Gastrocnemius medialis (tissue), 4 donors: ENCODE results near the gene ZYG11B. TPM values are rescaled to one million over a fixed set of nuclear protein-coding genes. Genes with fewer than 3 reads are reported as not detected.

Source experiments
- ATAC-seq, 2 donors: fragments of 150-250 bp; one replicate each; pipeline ENCODE4 v1.9.1; 2016
- DNase-seq, 2 donors: peaks; one replicate each; pipeline ENCODE4 v3.0.0-alpha.2; 2019
- H3K27ac ChIP-seq, 4 donors: fragments of 200-600 bp; sonication (generic); 1 replicate in 1 of 4; 2 replicates in 3 of 4; pipeline ENCODE4 v1.5.1; 2016 to 2018; ENCODE audit warnings: mild to moderate bottlenecking in 2 of 4, moderate library complexity in 1 of 4
- H3K27me3 ChIP-seq, 3 donors: fragments of 200-600 bp; sonication (generic) in 2 of 3; 1 replicate in 1 of 3; 2 replicates in 2 of 3; pipeline versions ENCODE4 v1.5.1 to v1.6.0; 2016 to 2019; ENCODE audit warnings: mild to moderate bottlenecking in 1 of 3, moderate library complexity in 1 of 3
- H3K36me3 ChIP-seq, 2 donors: fragments of 200-600 bp; sonication (generic) in 1 of 2; one replicate each; pipeline ENCODE4 v1.5.1; 2017 to 2018
- H3K4me1 ChIP-seq, 2 donors: fragments of 200-600 bp; sonication (generic) in 1 of 2; one replicate each; pipeline ENCODE4 v1.5.1; 2016 to 2017; ENCODE audit warnings: mild to moderate bottlenecking in 2 of 2
- H3K4me3 ChIP-seq, 4 donors: fragments of 200-600 bp; sonication (generic) in 3 of 4; 1 replicate in 1 of 4; 2 replicates in 3 of 4; pipeline ENCODE4 v1.5.1; 2016 to 2019; ENCODE audit warnings: mild to moderate bottlenecking in 2 of 4
- H3K9me3 ChIP-seq, 3 donors: fragments of 200-600 bp; sonication (generic) in 2 of 3; 1 replicate in 1 of 3; 2 replicates in 2 of 3; pipeline ENCODE4 v1.5.1; 2016 to 2019
- POLR2A ChIP-seq, 2 donors: fragments of 450-650 bp; IDR thresholded peaks; one replicate each; pipeline ENCODE4 v1.6.1; 2017; ENCODE audit warnings: antibody characterized with exemption in 2 of 2, mild to moderate bottlenecking in 2 of 2, moderate library complexity in 2 of 2
- in situ Hi-C, 4 donors: fragments of 200-750 bp; cut with MboI; loops; one replicate each; pipeline versions ENCODE4 v1.15.0 to v1.8.0; 2017; ENCODE audit warnings: low sequenced_read_pairs in 4 of 4
- intact Hi-C: fragments of 100-400 bp; cut with DNase I; formaldehyde crosslinking; loops from one replicate; pipeline ENCODE4 v1.15.1; 2023; ENCODE audit warnings: low total_unique reads
- total RNA-seq, 4 donors: library from RNA; depleted of rRNA; stranded (reverse); fragments of >200 nt; gene quantifications; one replicate each; pipeline versions ENCODE4 v1.1.0 to v1.2.3, GENCODE V29; 2016
- TF ChIP-seq, protein P1 (sequence below), 5 experiments: fragments of 450-650 bp in 3 of 5; fragments of 200-600 bp in 2 of 5; sonication (generic) in 2 of 5; IDR thresholded peaks in 4 of 5; conservative IDR thresholded peaks in 1 of 5; 1 replicate in 4 of 5; 2 replicates in 1 of 5; pipeline ENCODE4 v1.5.1; 2016 to 2019; ENCODE audit warnings: antibody characterized with exemption in 5 of 5, mild to moderate bottlenecking in 3 of 5, moderate library complexity in 3 of 5

The ZYG11B gene
- total RNA-seq, 4 donors from 2014 or later, result 136 to 248 (median 194) TPM

DNA sequence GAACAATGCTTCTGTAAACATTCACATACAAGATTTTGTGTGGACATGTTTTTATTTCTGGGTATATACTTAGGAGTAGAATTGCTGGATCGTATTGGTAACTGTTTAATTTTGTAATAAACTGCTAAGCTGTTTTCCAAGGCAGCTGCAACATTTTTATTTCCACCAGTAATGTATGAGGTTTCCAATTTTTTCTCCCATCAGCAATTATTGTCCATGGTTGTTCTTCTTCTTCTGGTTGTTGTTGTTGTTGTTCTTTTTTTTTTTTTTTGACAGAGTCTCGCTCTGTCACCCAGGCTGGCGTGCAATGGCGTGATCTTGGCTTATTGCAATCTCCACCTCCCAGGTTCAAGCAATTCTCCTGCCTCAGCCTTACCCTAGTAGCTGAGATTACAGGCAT is 26.9 kb downstream of the ZYG11B start:
- Histone ChIP-seq H3K4me3 (no peak overlapping the region), H3K4me1 (peaks cover 33 to 43% of the 10 kb centered on the region in 2 donors), H3K36me3 (peaks cover 0 to 11% of the 10 kb centered on the region in 2 donors), H3K27ac (peak overlapping the region in 2 of 4 donors; percentile 49 to 53), H3K27me3 (no peaks in the 10 kb centered on the region), H3K9me3 (no peaks in the 10 kb centered on the region)
- TF ChIP-seq, protein P1, sequence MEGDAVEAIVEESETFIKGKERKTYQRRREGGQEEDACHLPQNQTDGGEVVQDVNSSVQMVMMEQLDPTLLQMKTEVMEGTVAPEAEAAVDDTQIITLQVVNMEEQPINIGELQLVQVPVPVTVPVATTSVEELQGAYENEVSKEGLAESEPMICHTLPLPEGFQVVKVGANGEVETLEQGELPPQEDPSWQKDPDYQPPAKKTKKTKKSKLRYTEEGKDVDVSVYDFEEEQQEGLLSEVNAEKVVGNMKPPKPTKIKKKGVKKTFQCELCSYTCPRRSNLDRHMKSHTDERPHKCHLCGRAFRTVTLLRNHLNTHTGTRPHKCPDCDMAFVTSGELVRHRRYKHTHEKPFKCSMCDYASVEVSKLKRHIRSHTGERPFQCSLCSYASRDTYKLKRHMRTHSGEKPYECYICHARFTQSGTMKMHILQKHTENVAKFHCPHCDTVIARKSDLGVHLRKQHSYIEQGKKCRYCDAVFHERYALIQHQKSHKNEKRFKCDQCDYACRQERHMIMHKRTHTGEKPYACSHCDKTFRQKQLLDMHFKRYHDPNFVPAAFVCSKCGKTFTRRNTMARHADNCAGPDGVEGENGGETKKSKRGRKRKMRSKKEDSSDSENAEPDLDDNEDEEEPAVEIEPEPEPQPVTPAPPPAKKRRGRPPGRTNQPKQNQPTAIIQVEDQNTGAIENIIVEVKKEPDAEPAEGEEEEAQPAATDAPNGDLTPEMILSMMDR (IDR thresholded peaks at IDR 0.05 in 4 of 5, conservative IDR thresholded peaks at IDR 0.05 in 1 of 5), result no peak
- TF ChIP-seq POLR2A (IDR thresholded peaks at IDR 0.05), result no peak
- in situ Hi-C loops (no loop called here), intact Hi-C loops (no loop called here)
- DNase-seq (no peak), ATAC-seq (no peak)

- Histone ChIP-seq H3K4me1 (peaks cover 15 to 25% of the 10 kb centered on the region in 2 donors), H3K4me3 (no peak overlapping the region), H3K36me3 (peaks cover 0 to 11% of the 10 kb centered on the region in 2 donors), H3K9me3 (no peaks in the 10 kb centered on the region), H3K27ac (peak overlapping the region in 1 of 4 donors; percentile 27), H3K27me3 (no peaks in the 10 kb centered on the region)
- ATAC-seq (no peak), DNase-seq (no peak)
- no peak for TF ChIP-seq POLR2A (IDR thresholded peaks at IDR 0.05)
- TF ChIP-seq, protein P1 (IDR thresholded peaks at IDR 0.05 in 4 of 5, conservative IDR thresholded peaks at IDR 0.05 in 1 of 5), result no peak
- in situ Hi-C loops (no loop called here), intact Hi-C loops (no loop called here)
Observed at GRCh38 chr1:52756020-52756419, 29.8 kb downstream of the ZYG11B start.

GRCh38 chr1:52759908-52760307 is 33.7 kb downstream of the ZYG11B start:
- no peaks in the 10 kb centered on the region for H3K9me3 ChIP-seq
- DNase-seq (peak; percentile 36 to 65), ATAC-seq (peak; percentile 84 to 91)
- TF ChIP-seq, protein P1 (IDR thresholded peaks at IDR 0.05 in 4 of 5, conservative IDR thresholded peaks at IDR 0.05 in 1 of 5), result no peak
- TF ChIP-seq POLR2A (IDR thresholded peaks at IDR 0.05), result no peak
- peaks cover 0 to 11% of the 10 kb centered on the region in 2 donors for H3K36me3 ChIP-seq
- intact Hi-C loops, result no loop called here
- H3K4me1 ChIP-seq, result peaks cover 4 to 15% of the 10 kb centered on the region in 2 donors
- H3K27me3 ChIP-seq, result no peaks in the 10 kb centered on the region
- H3K4me3 ChIP-seq, result no peak overlapping the region
- in situ Hi-C loops, result no loop called here
- peak overlapping the region; percentile 73 to 80 (median 76) for H3K27ac ChIP-seq

- Histone ChIP-seq H3K27ac (peak overlapping the region; percentile 67 to 90 (median 82)), H3K9me3 (no peaks in the 10 kb centered on the region), H3K4me3 (no peak overlapping the region), H3K27me3 (no peaks in the 10 kb centered on the region), H3K36me3 (peaks cover 0 to 9% of the 10 kb centered on the region in 2 donors), H3K4me1 (peaks cover 36 to 45% of the 10 kb centered on the region in 2 donors)
- intact Hi-C loops, result no loop called here
- no peak for ATAC-seq
- DNase-seq, result no peak
- no peak for TF ChIP-seq POLR2A (IDR thresholded peaks at IDR 0.05)
- TF ChIP-seq, protein P1 (IDR thresholded peaks at IDR 0.05 in 4 of 5, conservative IDR thresholded peaks at IDR 0.05 in 1 of 5), result no peak
- in situ Hi-C loops, result no loop called here
Observed at GRCh38 chr1:52767596-52768280, 41.5 kb downstream of the ZYG11B start.
